H1 (cell line): ENCODE data around the gene MANF.

Experiments used
- BRCA1 ChIP-seq: IDR thresholded peaks from 2 replicates; pipeline ENCODE4 v1.6.1; 2012; ENCODE audit warnings: low read depth, low read length, improper control_type of control experiment
- EP300 ChIP-seq, 2 experiments: IDR thresholded peaks; 1 replicate in 1 of 2; 2 replicates in 1 of 2; pipeline ENCODE4 v1.6.1; 2011 to 2012; ENCODE audit warnings: low read depth in 2 of 2, low read length in 2 of 2, mild to moderate bottlenecking in 2 of 2, borderline replicate concordance in 1 of 2, inconsistent platforms in 1 of 2, moderate library complexity in 1 of 2
- EZH2 ChIP-seq: fragments of 200-600 bp; sonication (generic); IDR thresholded peaks from 2 replicates; pipeline ENCODE4 v1.7.1; 2012; ENCODE audit warnings: low read depth, mild to moderate bottlenecking, moderate library complexity, low read length, inconsistent platforms; ENCODE audit not compliant: severe bottlenecking
- GABPA ChIP-seq: IDR thresholded peaks from 2 replicates; pipeline ENCODE4 v1.6.1; 2011; ENCODE audit warnings: mild to moderate bottlenecking, low read length, moderate library complexity, borderline replicate concordance; ENCODE audit not compliant: insufficient read depth
- JUND ChIP-seq: IDR thresholded peaks from 2 replicates; pipeline ENCODE4 v1.6.1; 2011; ENCODE audit warnings: mild to moderate bottlenecking, improper control_type of control experiment, low read length
- NANOG ChIP-seq: IDR thresholded peaks from 2 replicates; pipeline ENCODE4 v1.6.1; 2011; ENCODE audit warnings: low read length, low read depth, mild to moderate bottlenecking, inconsistent platforms; ENCODE audit not compliant: insufficient read depth, poor library complexity, severe bottlenecking
- POLR2A ChIP-seq, 2 experiments: IDR thresholded peaks; 1 replicate in 1 of 2; 2 replicates in 1 of 2; pipeline ENCODE4 v1.6.1; 2011; ENCODE audit warnings: low read depth in 2 of 2, low read length in 2 of 2, mild to moderate bottlenecking in 2 of 2; ENCODE audit errors: control extremely low read depth in 1 of 2
- POLR2AphosphoS5 ChIP-seq: IDR thresholded peaks from 2 replicates; pipeline ENCODE4 v1.6.1; 2011; ENCODE audit warnings: low read depth, low read length
- RNF2 ChIP-seq: fragments of 200-900, 300-1000 bp; sonication (generic); IDR thresholded peaks from 2 replicates; pipeline ENCODE4 v1.7.1; 2016; ENCODE audit warnings: borderline replicate concordance, low read depth, mild to moderate bottlenecking, antibody characterized with exemption, low read length; ENCODE audit not compliant: poor library complexity, severe bottlenecking; ENCODE audit errors: missing control alignments
- SP2 ChIP-seq: IDR thresholded peaks from 2 replicates; pipeline ENCODE4 v1.6.1; 2012; ENCODE audit warnings: mild to moderate bottlenecking, low read length, inconsistent platforms
- TBP ChIP-seq: IDR thresholded peaks from 2 replicates; pipeline ENCODE4 v1.6.1; 2011; ENCODE audit warnings: low read depth, low read length, improper control_type of control experiment
- ZNF274 ChIP-seq: IDR thresholded peaks from 2 replicates; pipeline ENCODE4 v1.7.0; 2012; ENCODE audit warnings: low read length, borderline replicate concordance; ENCODE audit errors: extremely low read depth
- TF ChIP-seq, protein P1 (sequence below), 3 experiments: IDR thresholded peaks; 1 replicate in 2 of 3; 2 replicates in 1 of 3; pipeline versions ENCODE4 v1.5.1 to v1.6.1; 2011; ENCODE audit warnings: low read length in 3 of 3, mild to moderate bottlenecking in 3 of 3, inconsistent platforms in 2 of 3, low read depth in 1 of 3, moderate library complexity in 1 of 3; ENCODE audit not compliant: insufficient read depth in 1 of 3; ENCODE audit errors: control extremely low read depth in 1 of 3

DNA sequence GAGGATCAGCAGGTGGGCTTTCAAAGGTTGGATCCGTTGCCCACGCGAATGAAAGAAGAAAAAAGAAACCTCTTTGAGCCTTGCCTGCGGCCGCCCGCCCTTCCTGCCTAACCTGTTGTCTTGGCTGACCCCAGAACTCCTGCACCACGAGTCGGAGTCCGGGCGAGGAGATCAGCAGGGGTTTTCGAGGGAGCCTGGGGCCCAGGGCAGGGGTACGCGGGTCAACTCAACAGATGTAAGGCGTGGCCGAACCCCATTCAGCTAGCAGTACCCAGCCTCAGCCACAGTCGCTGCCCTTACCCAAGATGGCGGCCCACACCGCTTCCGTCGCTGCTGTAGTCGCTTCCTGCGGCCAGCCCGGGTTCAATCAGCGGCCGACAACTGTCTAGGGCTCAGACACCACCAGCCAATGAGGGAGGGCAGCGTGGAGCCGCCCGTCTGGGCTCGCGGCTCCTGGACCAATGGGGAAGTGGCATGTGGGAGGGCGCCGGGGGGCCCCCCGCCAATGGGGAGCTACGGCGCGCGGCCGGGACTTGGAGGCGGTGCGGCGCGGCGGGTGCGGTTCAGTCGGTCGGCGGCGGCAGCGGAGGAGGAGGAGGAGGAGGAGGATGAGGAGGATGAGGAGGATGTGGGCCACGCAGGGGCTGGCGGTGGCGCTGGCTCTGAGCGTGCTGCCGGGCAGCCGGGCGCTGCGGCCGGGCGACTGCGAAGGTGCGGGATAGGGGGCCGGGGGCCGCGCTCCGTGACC lies at the start of gene MANF:
- TF ChIP-seq RNF2 = no peak
- TF ChIP-seq JUND = no peak
- TF ChIP-seq ZNF274 = no peak
- peak; percentile 93 for TF ChIP-seq POLR2AphosphoS5
- peak; percentile 82; the same call in 1 of the 2 replicates for TF ChIP-seq GABPA
- TF ChIP-seq, protein P1, sequence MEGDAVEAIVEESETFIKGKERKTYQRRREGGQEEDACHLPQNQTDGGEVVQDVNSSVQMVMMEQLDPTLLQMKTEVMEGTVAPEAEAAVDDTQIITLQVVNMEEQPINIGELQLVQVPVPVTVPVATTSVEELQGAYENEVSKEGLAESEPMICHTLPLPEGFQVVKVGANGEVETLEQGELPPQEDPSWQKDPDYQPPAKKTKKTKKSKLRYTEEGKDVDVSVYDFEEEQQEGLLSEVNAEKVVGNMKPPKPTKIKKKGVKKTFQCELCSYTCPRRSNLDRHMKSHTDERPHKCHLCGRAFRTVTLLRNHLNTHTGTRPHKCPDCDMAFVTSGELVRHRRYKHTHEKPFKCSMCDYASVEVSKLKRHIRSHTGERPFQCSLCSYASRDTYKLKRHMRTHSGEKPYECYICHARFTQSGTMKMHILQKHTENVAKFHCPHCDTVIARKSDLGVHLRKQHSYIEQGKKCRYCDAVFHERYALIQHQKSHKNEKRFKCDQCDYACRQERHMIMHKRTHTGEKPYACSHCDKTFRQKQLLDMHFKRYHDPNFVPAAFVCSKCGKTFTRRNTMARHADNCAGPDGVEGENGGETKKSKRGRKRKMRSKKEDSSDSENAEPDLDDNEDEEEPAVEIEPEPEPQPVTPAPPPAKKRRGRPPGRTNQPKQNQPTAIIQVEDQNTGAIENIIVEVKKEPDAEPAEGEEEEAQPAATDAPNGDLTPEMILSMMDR (IDR thresholded peaks at IDR 0.05; ENCODE audit: control extremely low read depth in 1 of 3, insufficient read depth in 1 of 3, low read depth in 1 of 3, low read length in 3 of 3) = no peak
- TF ChIP-seq SP2 = peak; percentile 62
- no peak for TF ChIP-seq EZH2
- peak in 1 of 2 experiments; percentile 85; a peak in 2 of 3 replicates for TF ChIP-seq POLR2A (IDR thresholded peaks at IDR 0.05; ENCODE audit: control extremely low read depth in 1 of 2, low read depth in 2 of 2, low read length in 2 of 2)
- TF ChIP-seq TBP = peak; percentile 94
- no peak for TF ChIP-seq BRCA1
- no peak for TF ChIP-seq EP300 (IDR thresholded peaks at IDR 0.05; ENCODE audit: borderline replicate concordance in 1 of 2, low read depth in 2 of 2, low read length in 2 of 2)
- TF ChIP-seq NANOG = peak; percentile 37
